Neutrophil (primary cell): ENCODE data around the gene GNB2.
"Not testable (repeated sequence)": the region's sequence is repeated elsewhere in the genome, so short reads cannot be mapped to it uniquely, and the experiment has no call there.

ENCODE experiments used
- H3K27ac ChIP-seq: fragments of 200-600 bp; sonication (generic); 2 replicates; pipeline ENCODE4 v1.5.1; 2016; ENCODE audit warnings: mild to moderate bottlenecking, moderate library complexity
- H3K27me3 ChIP-seq: fragments of 200-600 bp; sonication (generic); 2 replicates; pipeline ENCODE4 v1.6.0; 2016; ENCODE audit warnings: mild to moderate bottlenecking
- H3K36me3 ChIP-seq: fragments of 200-600 bp; sonication (generic); 2 replicates; pipeline ENCODE4 v1.5.1; 2017
- H3K4me1 ChIP-seq, 2 experiments: fragments of 200-600 bp in 1 of 2; sonication (generic) in 1 of 2; 1 replicate in 1 of 2; 2 replicates in 1 of 2; pipeline versions ENCODE4 v1.5.1 to v1.6.1; 2013 to 2016; ENCODE audit warnings: low read depth in 1 of 2, low read length in 1 of 2, mild to moderate bottlenecking in 1 of 2, moderate library complexity in 1 of 2; ENCODE audit not compliant: control insufficient read depth in 1 of 2, insufficient read depth in 1 of 2
- H3K4me3 ChIP-seq, 2 experiments: fragments of 200-600 bp in 1 of 2; sonication (generic) in 1 of 2; 1 replicate in 1 of 2; 2 replicates in 1 of 2; pipeline ENCODE4 v1.5.1; 2013 to 2016; ENCODE audit warnings: low read depth in 1 of 2, low read length in 1 of 2, mild to moderate bottlenecking in 1 of 2, moderate library complexity in 1 of 2
- H3K9me3 ChIP-seq: fragments of 200-600 bp; sonication (generic); 2 replicates; pipeline ENCODE4 v1.5.1; 2016
- CTCF ChIP-seq: fragments of 200-600 bp; sonication (generic); IDR thresholded peaks from 2 replicates; pipeline ENCODE4 v1.5.1; 2016; ENCODE audit warnings: antibody characterized with exemption

GNB2 gene

DNA sequence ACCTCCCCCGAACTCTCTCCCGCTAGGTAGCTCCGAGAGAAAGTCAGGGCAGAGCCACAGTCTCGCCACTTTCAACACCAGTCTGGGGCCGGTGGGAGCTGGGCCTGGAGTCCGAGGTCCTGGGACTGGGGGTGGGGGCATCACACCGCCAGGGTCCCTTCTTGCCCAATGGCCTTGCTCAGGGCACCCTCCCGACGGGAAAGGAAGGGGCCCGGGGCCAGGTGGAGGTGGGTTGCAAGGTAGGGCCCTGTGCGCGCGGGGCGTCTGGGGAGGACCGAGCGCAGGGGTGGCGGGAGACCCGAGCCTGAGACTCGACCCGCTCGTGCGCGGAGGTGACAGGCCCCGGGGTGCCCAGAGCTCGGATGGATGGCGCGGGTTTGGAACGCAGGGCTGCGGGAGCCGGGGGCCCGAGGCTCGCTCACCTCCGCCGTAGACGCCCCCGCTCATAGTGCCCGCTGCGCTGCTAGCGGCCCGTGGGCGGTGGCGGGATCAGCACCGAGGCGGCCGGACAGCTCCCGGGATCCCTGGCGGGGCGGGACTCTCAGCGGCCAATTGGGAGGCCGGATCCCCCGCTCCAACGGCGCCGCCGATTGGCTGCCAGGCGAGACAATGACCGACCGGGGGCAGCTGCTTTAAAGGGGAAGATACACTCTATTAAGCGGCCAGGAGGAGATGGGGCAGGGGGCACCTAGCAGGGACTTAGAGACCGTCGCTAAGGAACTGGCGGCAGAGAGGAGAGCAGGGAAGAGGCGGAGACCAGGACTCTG lies 17.4 kb upstream of the GNB2 start, which contains the start of gene ACTL6B:
Gene ACTL6B (minus strand): TSS at position 541 of the 767 bp plus-strand sequence. CDS start 94 bp downstream, at position 447.
- no peak for TF ChIP-seq CTCF
- peaks cover 89% of the 10 kb centered on the region for H3K27me3 ChIP-seq
- H3K4me1 ChIP-seq: peaks cover 0 to 3% of the 10 kb centered on the region in 2 experiments
- H3K27ac ChIP-seq: no peak within 1 kb of the TSS
- no peak within 1 kb of the TSS for H3K4me3 ChIP-seq
- no peaks in the 10 kb centered on the region for H3K36me3 ChIP-seq
- H3K9me3 ChIP-seq: no peaks in the 10 kb centered on the region

GRCh38 chr7:100662194-100662776 lies 11.3 kb upstream of the GNB2 start:
- not testable (repeated sequence) for H3K4me3 ChIP-seq, H3K27ac ChIP-seq, H3K4me1 ChIP-seq, H3K36me3 ChIP-seq, H3K9me3 ChIP-seq
- peaks cover 78% of the 10 kb centered on the region for H3K27me3 ChIP-seq

- Histone ChIP-seq H3K4me1 (no peaks in the 10 kb centered on the region), H3K9me3 (no peaks in the 10 kb centered on the region), H3K36me3 (no peaks in the 10 kb centered on the region), H3K4me3 (no peak overlapping the region), H3K27me3 (peaks cover 68% of the 10 kb centered on the region), H3K27ac (no peak overlapping the region)
- TF ChIP-seq CTCF: no peak
Measured at GRCh38 chr7:100665168-100665726, 8.3 kb upstream of the GNB2 start.

GRCh38 chr7:100667331-100668068 lies 6.0 kb upstream of the GNB2 start:
- H3K36me3 ChIP-seq: no peaks in the 10 kb centered on the region
- H3K27me3 ChIP-seq: peaks cover 75% of the 10 kb centered on the region
- H3K27ac ChIP-seq: no peak overlapping the region
- TF ChIP-seq CTCF: no peak
- peaks cover under 1% of the 10 kb centered on the region in 2 experiments for H3K4me1 ChIP-seq
- H3K4me3 ChIP-seq: no peak overlapping the region
- H3K9me3 ChIP-seq: no peaks in the 10 kb centered on the region

DNA sequence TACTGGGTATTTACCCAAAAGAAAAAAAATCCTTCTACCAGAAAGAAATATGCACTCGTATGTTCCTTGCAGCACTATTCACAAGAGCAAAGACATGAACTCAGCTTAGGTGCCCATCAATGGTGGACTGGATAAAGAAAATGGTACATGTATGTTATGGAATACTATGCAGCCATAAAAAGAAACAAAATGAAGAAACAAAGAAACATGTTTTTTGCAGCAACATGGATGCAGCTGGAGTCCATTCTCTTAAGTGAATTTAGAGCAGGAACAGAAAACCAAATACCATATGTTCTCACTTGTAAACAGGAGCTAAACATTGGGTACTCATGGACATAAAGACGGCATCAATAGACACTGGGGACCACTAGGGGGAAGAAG lies 5.5 kb upstream of the GNB2 start:
- Histone ChIP-seq H3K9me3 (no peaks in the 10 kb centered on the region), H3K27ac (no peak overlapping the region), H3K4me3 (no peak overlapping the region), H3K27me3 (peaks cover 70% of the 10 kb centered on the region), H3K4me1 (peaks cover 6 to 7% of the 10 kb centered on the region in 2 experiments), H3K36me3 (no peaks in the 10 kb centered on the region)
- TF ChIP-seq CTCF: no peak

DNA sequence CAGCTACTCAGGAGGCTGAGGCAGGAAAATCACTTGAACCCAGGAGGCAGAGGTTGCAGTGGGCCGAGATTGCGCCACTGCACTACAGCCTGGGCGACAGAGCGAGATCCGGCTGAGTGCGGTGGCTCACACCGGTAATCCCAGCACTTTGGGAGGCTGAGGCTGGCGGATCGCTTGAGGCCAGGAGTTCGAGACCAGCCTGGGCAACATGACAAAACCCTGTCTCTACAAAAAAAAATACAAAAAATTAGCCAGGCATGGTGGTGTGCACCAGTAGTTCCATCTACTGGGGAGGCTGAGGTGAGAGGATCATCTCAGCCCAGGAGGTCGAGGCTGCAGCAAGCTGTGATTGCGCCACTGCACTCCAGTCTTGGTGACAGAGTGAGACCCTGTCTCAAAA lies 4.4 kb upstream of the GNB2 start:
- not testable (repeated sequence) for H3K27ac ChIP-seq, H3K4me1 ChIP-seq, H3K36me3 ChIP-seq, H3K4me3 ChIP-seq, H3K9me3 ChIP-seq
- H3K27me3 ChIP-seq: peaks cover 60% of the 10 kb centered on the region
